Lower leg skin (tissue), 4 donors: ENCODE results near the gene SLC22A23. TPM values are rescaled to one million over a fixed set of nuclear protein-coding genes. Genes with fewer than 3 reads are reported as not detected.

Experiments
- DNase-seq, 2 donors: peaks; one replicate each; pipeline ENCODE4 v3.0.0-alpha.2; 2019; ENCODE audit warnings: low spot score in 2 of 2
- H3K4me3 ChIP-seq: fragments of 200-600 bp; sonication (generic); 2 replicates; pipeline ENCODE4 v1.5.1; 2017; ENCODE audit warnings: mild to moderate bottlenecking, low read depth; ENCODE audit not compliant: poor library complexity, severe bottlenecking
- CTCF ChIP-seq, 3 donors: fragments of 450-650 bp; IDR thresholded peaks; one replicate each; pipeline ENCODE4 v1.5.1; 2016; ENCODE audit warnings: antibody characterized with exemption in 3 of 3, mild to moderate bottlenecking in 3 of 3, moderate library complexity in 2 of 3
- POLR2A ChIP-seq, 2 donors: fragments of 450-650 bp; IDR thresholded peaks; one replicate each; pipeline ENCODE4 v1.6.1; 2016 to 2017; ENCODE audit warnings: antibody characterized with exemption in 2 of 2, mild to moderate bottlenecking in 1 of 2, moderate library complexity in 1 of 2
- WGBS, 2 donors: methylation state at CpG; one replicate each; pipeline ENCODE4 v1.1.5; 2018; 5-methylcytosine and 5-hydroxymethylcytosine counted together
- intact Hi-C: fragments of 100-400 bp; cut with DNase I; formaldehyde crosslinking; loops from one replicate; pipeline ENCODE4 v1.15.0; 2023; ENCODE audit warnings: low total_unique reads
- total RNA-seq, 4 donors: library from RNA; depleted of rRNA; stranded (reverse); fragments of >200 nt; gene quantifications; one replicate each; pipeline ENCODE4 v1.1.0, GENCODE V29; 2016

Gene SLC22A23
- total RNA-seq, 4 donors from 2014 or later = 29.2 to 50.7 (median 43.2) TPM

DNA sequence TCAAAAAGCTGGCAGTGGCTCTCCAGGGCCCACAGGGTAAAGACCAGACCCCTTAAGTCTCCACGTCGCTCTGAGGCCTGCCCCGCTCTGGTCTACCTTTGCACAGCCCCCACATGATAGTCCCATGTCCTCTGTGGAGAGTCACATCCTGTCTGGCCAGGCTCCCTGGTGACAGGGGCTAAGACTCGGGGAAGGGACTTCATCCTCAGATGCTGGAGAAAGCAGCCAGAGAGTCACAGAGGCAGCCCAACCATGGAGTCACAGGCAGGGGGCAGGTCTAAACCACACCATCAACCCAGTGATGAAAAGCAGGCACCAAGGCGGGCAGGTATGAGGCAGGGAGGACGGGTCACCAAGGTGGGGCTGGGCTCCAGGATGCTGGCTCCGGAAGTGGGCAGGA, 62.2 kb downstream of the SLC22A23 start:
- DNase-seq = peak in 1 of 2 donors; percentile 70
- H3K4me3 ChIP-seq = no peak overlapping the region
- TF ChIP-seq CTCF (IDR thresholded peaks at IDR 0.05) (no peak), POLR2A (IDR thresholded peaks at IDR 0.05) (no peak)
- intact Hi-C loops = no loop called here
- 89 to 90% methylated on average over 7 of the region's 7 CpGs for WGBS, 2 donors

GRCh38 chr6:3393836-3394202, 63.0 kb downstream of the SLC22A23 start:
- WGBS, 2 donors = 96% methylated on average over 8 of the region's 8 CpGs
- DNase-seq = no peak
- TF ChIP-seq POLR2A (IDR thresholded peaks at IDR 0.05) (no peak), CTCF (IDR thresholded peaks at IDR 0.05) (no peak)
- H3K4me3 ChIP-seq = no peak overlapping the region
- intact Hi-C loops = no loop called here

DNA sequence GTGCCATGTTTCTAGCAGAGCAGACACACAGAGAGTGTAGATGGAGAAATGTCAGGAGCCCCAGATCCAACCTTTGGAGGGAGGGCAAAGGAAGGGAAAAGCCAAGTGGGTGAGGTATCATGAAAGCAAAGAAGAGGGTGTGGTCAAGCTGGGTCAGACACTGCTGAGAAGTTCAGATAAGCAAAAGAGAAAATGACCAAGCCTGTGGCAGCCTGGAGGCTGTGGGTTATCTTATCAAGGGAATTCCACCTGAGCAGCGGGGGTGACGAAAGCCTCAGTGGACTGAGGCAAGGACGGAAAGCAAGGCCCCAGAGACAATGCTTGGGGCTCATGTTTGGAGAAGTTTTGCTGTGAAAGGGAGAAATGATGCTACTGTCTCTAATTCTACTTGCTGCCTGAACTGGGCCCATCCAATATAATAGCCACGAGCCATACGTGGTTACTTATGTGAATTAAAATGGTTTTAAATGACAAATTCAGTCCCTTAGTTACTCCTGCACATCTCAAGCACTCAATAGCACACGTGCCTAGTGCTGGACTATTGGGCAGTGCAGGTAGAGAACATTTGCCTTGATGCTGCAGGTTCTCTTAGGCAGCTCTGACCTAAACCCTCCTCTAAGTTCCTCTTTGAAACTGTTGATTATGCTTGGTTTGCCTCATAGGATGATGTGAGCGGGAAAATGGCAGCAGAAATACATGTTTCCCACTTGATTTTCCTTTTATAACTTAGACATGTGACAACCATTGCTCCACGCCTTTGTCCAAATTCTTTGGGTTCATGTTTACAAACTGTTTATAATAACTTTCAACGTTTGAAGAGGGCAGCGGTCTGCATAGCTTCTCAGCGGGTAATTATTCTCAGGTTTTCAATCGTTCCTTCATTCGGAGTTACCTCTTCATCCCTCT, 63.7 kb downstream of the SLC22A23 start:
- no peak for DNase-seq
- intact Hi-C loops = no loop called here
- 94 to 96% methylated on average over 13 of the region's 13 CpGs for WGBS, 2 donors
- TF ChIP-seq POLR2A (IDR thresholded peaks at IDR 0.05) (no peak), CTCF (IDR thresholded peaks at IDR 0.05) (no peak)
- no peak overlapping the region for H3K4me3 ChIP-seq

DNA sequence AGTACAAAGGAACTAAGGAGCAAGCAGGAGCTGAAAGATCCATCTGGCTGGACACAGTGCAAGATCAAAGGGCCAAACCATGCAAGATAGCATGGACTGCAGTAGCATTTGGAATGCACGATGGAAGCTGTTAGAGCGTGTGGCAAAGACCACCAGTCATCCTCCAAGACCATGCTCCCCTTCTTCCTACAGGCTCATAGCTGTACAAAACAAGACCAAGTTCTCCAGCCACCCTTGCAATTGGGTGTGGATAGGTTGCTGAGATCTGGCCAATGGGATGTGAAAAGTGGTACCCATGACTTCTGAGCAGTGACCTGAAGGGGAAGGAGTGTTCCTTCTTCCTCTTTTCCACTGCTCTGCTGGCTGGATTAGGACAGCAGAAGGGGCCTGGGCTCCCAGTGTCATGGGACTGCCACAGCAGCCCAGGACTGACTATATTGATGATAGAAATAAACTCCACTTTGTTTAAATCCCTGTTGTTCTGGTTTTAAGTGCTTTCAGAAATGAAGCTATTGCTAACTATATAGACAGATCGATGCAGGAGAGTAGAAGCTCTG, 64.9 kb downstream of the SLC22A23 start:
- H3K4me3 ChIP-seq = no peak overlapping the region
- no peak for DNase-seq
- 95 to 99% methylated on average over 3 of the region's 3 CpGs for WGBS, 2 donors
- intact Hi-C loops = no loop called here
- no peak for TF ChIP-seq POLR2A (IDR thresholded peaks at IDR 0.05)
- no peak for TF ChIP-seq CTCF (IDR thresholded peaks at IDR 0.05)

GRCh38 chr6:3390698-3391097, 66.2 kb downstream of the SLC22A23 start:
- DNase-seq = peak; percentile 92 to 98
- no peak overlapping the region for H3K4me3 ChIP-seq
- intact Hi-C loops = no loop called here
- TF ChIP-seq CTCF (IDR thresholded peaks at IDR 0.05) = no peak
- TF ChIP-seq POLR2A (IDR thresholded peaks at IDR 0.05) = no peak
- 15 to 38% methylated on average over 5 of the region's 5 CpGs for WGBS, 2 donors
